ENCODE measurements around the gene DGCR8. TPM values are rescaled to one million over a fixed set of nuclear protein-coding genes. Genes with fewer than 3 reads are reported as not detected.

DGCR8 gene
- polyA plus RNA-seq (2011; rRNA removed) (16.3 and 21.3 TPM in 2 replicates), polyA minus RNA-seq (2011; rRNA and poly(A)+ RNA removed) (15.7 and 18.3 TPM in 2 replicates)

DNA sequence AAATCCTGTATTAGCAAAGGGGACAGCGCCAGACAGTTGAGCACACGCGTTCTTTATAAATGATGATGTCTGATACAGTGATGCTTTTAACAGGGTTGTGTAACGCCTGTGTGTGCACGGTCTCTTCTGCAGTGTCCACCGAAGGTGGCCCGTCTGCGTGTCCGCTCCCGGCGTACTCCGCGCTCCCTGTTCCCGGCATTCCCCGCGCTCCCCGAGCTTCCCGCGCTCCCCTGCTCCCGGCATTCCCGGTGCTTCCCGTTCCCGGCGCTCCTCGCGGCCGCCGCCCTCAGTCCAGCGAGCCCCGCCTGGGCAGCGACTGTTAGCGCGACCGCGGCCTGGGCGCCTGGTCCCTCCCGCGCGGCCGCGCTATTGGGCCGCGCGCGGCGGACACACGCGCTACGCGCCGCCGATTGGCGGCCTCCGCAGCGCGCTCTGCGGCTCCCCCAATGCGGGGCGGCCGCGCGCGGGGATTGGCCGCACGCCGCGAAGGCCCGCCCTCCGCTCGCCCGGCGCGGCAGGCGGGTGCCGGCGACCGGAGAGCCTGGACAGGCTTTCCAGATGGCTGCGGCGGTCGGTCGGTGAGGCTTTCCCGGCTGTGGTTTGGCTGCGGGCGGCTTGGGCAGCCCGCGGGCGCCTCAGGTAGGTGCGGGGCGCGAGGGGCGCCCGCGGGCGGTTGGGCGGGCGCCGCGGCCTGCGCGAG lies at the start of gene DGCR8:
Gene DGCR8 (plus strand): TSS at position 497 of the 700 bp plus-strand sequence. CDS start 5,723 bp downstream, outside the sequence.
- Histone ChIP-seq H3K36me3 (ENCODE audit: control insufficient read depth, insufficient read depth, low read length) (no peaks in the 10 kb centered on the region; the same call in 1 of the 2 replicates), H3K4me3 (ENCODE audit: low read depth, low read length) (peak within 1 kb of the TSS; percentile 58), H3K27me3 (ENCODE audit: control insufficient read depth, insufficient read depth, low read length) (no peaks in the 10 kb centered on the region)
- POLR2A ChIA-PET: no interaction called here
- CTCF ChIA-PET: no interaction called here
- peak; percentile 71 for DNase-seq (ENCODE audit: low read depth)
- TF ChIP-seq, protein P1, sequence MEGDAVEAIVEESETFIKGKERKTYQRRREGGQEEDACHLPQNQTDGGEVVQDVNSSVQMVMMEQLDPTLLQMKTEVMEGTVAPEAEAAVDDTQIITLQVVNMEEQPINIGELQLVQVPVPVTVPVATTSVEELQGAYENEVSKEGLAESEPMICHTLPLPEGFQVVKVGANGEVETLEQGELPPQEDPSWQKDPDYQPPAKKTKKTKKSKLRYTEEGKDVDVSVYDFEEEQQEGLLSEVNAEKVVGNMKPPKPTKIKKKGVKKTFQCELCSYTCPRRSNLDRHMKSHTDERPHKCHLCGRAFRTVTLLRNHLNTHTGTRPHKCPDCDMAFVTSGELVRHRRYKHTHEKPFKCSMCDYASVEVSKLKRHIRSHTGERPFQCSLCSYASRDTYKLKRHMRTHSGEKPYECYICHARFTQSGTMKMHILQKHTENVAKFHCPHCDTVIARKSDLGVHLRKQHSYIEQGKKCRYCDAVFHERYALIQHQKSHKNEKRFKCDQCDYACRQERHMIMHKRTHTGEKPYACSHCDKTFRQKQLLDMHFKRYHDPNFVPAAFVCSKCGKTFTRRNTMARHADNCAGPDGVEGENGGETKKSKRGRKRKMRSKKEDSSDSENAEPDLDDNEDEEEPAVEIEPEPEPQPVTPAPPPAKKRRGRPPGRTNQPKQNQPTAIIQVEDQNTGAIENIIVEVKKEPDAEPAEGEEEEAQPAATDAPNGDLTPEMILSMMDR (IDR thresholded peaks at IDR 0.05; ENCODE audit: insufficient read depth, low read depth, low read length): no peak

DNA sequence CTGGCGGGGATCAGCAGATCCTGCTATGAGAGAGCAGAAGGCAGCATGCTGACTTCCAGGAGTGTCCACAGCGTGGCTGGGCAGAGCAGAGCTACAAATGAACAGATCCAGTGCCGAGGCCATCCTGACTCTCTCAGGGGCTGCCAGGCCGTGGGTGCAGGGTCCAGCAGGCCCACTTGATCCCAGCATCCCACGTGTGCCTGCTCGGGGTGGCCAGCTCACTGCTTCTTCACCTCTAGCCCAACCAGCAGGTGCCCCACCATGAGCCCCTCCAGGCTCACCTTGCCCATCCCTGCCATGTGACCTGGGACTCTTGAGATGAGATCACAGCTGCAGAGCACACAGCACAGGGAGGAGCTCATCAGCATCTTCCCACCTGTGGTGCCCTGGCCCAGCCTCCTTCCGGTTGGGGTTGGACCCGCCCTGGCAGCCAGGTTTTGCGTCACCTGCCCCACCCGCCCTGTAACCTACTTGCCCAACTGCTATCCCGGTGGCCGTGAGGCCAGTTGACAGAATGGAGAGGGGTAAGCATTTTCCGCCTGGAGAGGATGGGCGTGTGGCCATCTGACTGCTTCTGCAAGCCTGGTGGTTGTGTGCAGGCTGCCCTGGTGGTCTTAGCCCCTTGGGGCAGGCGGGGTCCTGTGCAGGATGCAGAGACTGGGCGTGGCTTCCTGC lies 48.2 kb upstream of the DGCR8 start:
- H3K4me3 ChIP-seq (ENCODE audit: low read depth, low read length): no peak overlapping the region
- H3K36me3 ChIP-seq (ENCODE audit: control insufficient read depth, insufficient read depth, low read length): peaks cover 10% of the 10 kb centered on the region
- no peaks in the 10 kb centered on the region for H3K27me3 ChIP-seq (ENCODE audit: control insufficient read depth, insufficient read depth, low read length)
- CTCF ChIA-PET: interaction anchor here (0.8 to 1.5 kb wide), 3 partner anchors 9 to 19 kb away, joined by 3 to 5 read pairs (median 3); no protein-coding TSS in a partner anchor
- POLR2A ChIA-PET: no interaction called here
- DNase-seq (ENCODE audit: low read depth): no peak
- TF ChIP-seq, protein P1 (IDR thresholded peaks at IDR 0.05; ENCODE audit: insufficient read depth, low read depth, low read length): no peak

DNA sequence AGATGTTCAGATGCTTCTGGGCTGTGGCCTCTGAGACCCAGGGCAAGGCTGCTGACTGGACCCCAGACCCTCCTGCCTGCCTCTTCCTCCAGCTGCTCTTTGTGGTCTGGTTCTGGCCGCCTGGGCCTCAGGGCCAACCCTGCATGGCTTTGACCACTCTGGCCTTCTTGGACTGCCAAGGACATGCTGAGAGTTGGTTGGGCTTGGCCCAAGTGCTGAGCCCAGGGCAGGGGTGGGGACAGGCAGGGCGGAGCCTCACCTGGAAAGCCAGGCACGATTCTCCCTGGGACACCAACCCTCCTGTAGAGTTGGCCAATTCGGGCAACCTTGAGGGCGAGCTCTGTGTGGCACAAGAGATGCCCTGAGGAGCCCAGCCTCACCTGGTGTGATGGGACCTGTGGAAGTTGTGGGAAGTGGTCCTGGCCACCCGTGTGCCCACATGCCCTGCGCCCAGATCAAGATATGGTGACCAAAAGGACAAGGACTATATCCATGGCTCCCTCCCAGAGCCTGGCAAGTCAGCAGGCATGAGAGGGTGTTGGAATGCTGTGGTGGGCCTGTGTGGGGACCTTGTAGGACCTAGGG lies 47.5 kb upstream of the DGCR8 start:
- Histone ChIP-seq H3K36me3 (ENCODE audit: control insufficient read depth, insufficient read depth, low read length) (peaks cover 14% of the 10 kb centered on the region), H3K27me3 (ENCODE audit: control insufficient read depth, insufficient read depth, low read length) (no peaks in the 10 kb centered on the region), H3K4me3 (ENCODE audit: low read depth, low read length) (no peak overlapping the region)
- POLR2A ChIA-PET: no interaction called here
- CTCF ChIA-PET: interaction anchor here (1.1 to 1.9 kb wide), 3 partner anchors 10 to 19 kb away, joined by 3 to 6 read pairs (median 5); no protein-coding TSS in a partner anchor
- DNase-seq (ENCODE audit: low read depth): no peak
- TF ChIP-seq, protein P1 (IDR thresholded peaks at IDR 0.05; ENCODE audit: insufficient read depth, low read depth, low read length): no peak

DNA sequence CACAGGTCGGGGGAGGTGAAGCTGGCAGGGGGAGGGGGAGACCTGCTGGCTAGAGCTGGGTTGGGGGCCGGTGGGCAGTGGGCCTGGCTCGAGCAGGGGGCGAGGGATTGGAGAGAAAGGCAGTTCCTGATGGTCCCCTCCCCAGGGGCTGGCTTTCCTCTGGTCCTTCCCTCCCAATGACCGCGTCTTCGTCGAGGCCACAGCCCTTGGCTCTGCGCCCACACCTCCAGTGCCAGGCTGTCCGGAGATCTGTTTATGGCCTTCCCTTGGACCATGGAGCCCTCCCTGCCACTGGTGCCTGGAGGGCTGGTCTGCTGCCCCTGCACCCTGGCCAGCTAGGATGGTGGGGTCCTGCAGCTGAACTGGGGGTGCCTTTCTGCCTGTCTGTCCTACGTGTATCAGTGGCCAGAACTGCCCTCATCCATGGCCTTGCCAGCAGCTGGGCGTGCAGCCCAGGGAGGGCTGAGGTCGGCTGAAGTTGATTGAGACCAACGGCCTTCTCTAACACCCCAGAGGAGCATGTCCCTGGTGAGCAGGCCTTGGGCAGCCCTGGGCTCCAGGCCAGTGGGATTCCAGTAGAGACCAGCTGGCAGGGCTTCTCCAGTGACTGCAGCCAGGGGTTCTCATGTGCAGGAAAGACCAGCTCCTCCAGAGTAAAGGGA lies 46.9 kb upstream of the DGCR8 start:
- no peak for DNase-seq (ENCODE audit: low read depth)
- TF ChIP-seq, protein P1 (IDR thresholded peaks at IDR 0.05; ENCODE audit: insufficient read depth, low read depth, low read length): no peak
- no peak overlapping the region for H3K4me3 ChIP-seq (ENCODE audit: low read depth, low read length)
- H3K36me3 ChIP-seq (ENCODE audit: control insufficient read depth, insufficient read depth, low read length): peaks cover 16% of the 10 kb centered on the region
- CTCF ChIA-PET: interaction anchor here (1.9 kb wide), 1 partner anchor 20 kb away, joined by 6 read pairs; no protein-coding TSS in a partner anchor
- POLR2A ChIA-PET: no interaction called here
- no peaks in the 10 kb centered on the region for H3K27me3 ChIP-seq (ENCODE audit: control insufficient read depth, insufficient read depth, low read length)

All from BJ (cell line).